ENCODE measurements around the gene TSPAN12. TPM values are rescaled to one million over a fixed set of nuclear protein-coding genes. Genes with fewer than 3 reads are reported as not detected.

Gene TSPAN12
- total RNA-seq, 1 donor from 2014 or later, result 25.3 TPM

GRCh38 chr7:120775755-120776154 lies 82.2 kb downstream of the TSPAN12 start:
- no peak for DNase-seq (ENCODE audit: low spot score, unreplicated experiment)
- Mint-ChIP-seq H3K27ac (no peak overlapping the region), H3K4me3 (ENCODE audit: low read depth) (no peak overlapping the region), H3K4me1 (ENCODE audit: low read depth) (no peaks in the 10 kb centered on the region), H3K36me3 (ENCODE audit: insufficient read depth) (no peaks in the 10 kb centered on the region), H3K9me3 (ENCODE audit: low read depth) (no peaks in the 10 kb centered on the region), H3K27me3 (no peaks in the 10 kb centered on the region)
- no peak for TF ChIP-seq CTCF (IDR thresholded peaks at IDR 0.05; ENCODE audit: unreplicated experiment)

GRCh38 chr7:120774481-120774880 lies 83.5 kb downstream of the TSPAN12 start:
- no peak for DNase-seq (ENCODE audit: low spot score, unreplicated experiment)
- Mint-ChIP-seq H3K4me3 (ENCODE audit: low read depth) (no peak overlapping the region), H3K27ac (no peak overlapping the region), H3K4me1 (ENCODE audit: low read depth) (no peaks in the 10 kb centered on the region), H3K9me3 (ENCODE audit: low read depth) (no peaks in the 10 kb centered on the region), H3K36me3 (ENCODE audit: insufficient read depth) (no peaks in the 10 kb centered on the region), H3K27me3 (no peaks in the 10 kb centered on the region)
- TF ChIP-seq CTCF (IDR thresholded peaks at IDR 0.05; ENCODE audit: unreplicated experiment), result no peak

GRCh38 chr7:120770206-120770605 lies 87.7 kb downstream of the TSPAN12 start:
- H3K4me3 Mint-ChIP-seq (ENCODE audit: low read depth), result no peak overlapping the region
- no peaks in the 10 kb centered on the region for H3K4me1 Mint-ChIP-seq (ENCODE audit: low read depth)
- no peak for DNase-seq (ENCODE audit: low spot score, unreplicated experiment)
- no peaks in the 10 kb centered on the region for H3K36me3 Mint-ChIP-seq (ENCODE audit: insufficient read depth)
- H3K27me3 Mint-ChIP-seq, result no peaks in the 10 kb centered on the region
- H3K27ac Mint-ChIP-seq, result no peak overlapping the region
- no peak for TF ChIP-seq CTCF (IDR thresholded peaks at IDR 0.05; ENCODE audit: unreplicated experiment)
- no peaks in the 10 kb centered on the region for H3K9me3 Mint-ChIP-seq (ENCODE audit: low read depth)

- no peaks in the 10 kb centered on the region for H3K36me3 Mint-ChIP-seq (ENCODE audit: insufficient read depth)
- no peak overlapping the region for H3K4me3 Mint-ChIP-seq (ENCODE audit: low read depth)
- no peaks in the 10 kb centered on the region for H3K4me1 Mint-ChIP-seq (ENCODE audit: low read depth)
- DNase-seq (ENCODE audit: low spot score, unreplicated experiment), result no peak
- no peaks in the 10 kb centered on the region for H3K9me3 Mint-ChIP-seq (ENCODE audit: low read depth)
- peaks cover 2% of the 10 kb centered on the region for H3K27me3 Mint-ChIP-seq
- no peak for TF ChIP-seq CTCF (IDR thresholded peaks at IDR 0.05; ENCODE audit: unreplicated experiment)
- H3K27ac Mint-ChIP-seq, result no peak overlapping the region
These were observed 97.1 kb downstream of the TSPAN12 start for GRCh38 chr7:120760851-120761250.

- DNase-seq (ENCODE audit: low spot score, unreplicated experiment), result no peak
- Mint-ChIP-seq H3K27me3 (peaks cover 2% of the 10 kb centered on the region), H3K9me3 (ENCODE audit: low read depth) (no peaks in the 10 kb centered on the region), H3K4me1 (ENCODE audit: low read depth) (no peaks in the 10 kb centered on the region), H3K36me3 (ENCODE audit: insufficient read depth) (no peaks in the 10 kb centered on the region), H3K4me3 (ENCODE audit: low read depth) (no peak overlapping the region), H3K27ac (no peak overlapping the region)
- no peak for TF ChIP-seq CTCF (IDR thresholded peaks at IDR 0.05; ENCODE audit: unreplicated experiment)
These were observed 97.9 kb downstream of the TSPAN12 start for GRCh38 chr7:120760050-120760449.
